ENCODE data around the gene CNOT8. TPM values are rescaled to one million over a fixed set of nuclear protein-coding genes. Genes with fewer than 3 reads are reported as not detected.

The CNOT8 gene
- total and polyA plus RNA-seq, 9 of the 15 experiments (the other 6 are each of a cell fraction or from before 2014, with no cell fraction given), result 15.2 to 68.9 (median 52.1) TPM

- TF ChIP-seq ARID4B (CRISPR knock-in tag; IDR thresholded peaks at IDR 0.05) (peak; percentile 88), RAD21 (CRISPR knock-in tag; conservative IDR thresholded peaks at IDR 0.05 in 1 of 2, IDR thresholded peaks at IDR 0.05 in 1 of 2) (peak in 1 of 2 experiments; percentile 9; a peak in 1 of 4 replicates), MTA1 (IDR thresholded peaks at IDR 0.05; ENCODE audit: borderline replicate concordance) (no peak), POLR2B (IDR thresholded peaks at IDR 0.05; ENCODE audit: low read depth, partially characterized antibody) (peak; percentile 88), NCOA1 (IDR thresholded peaks at IDR 0.05; ENCODE audit: low read depth) (no peak), CREB3L1 (IDR thresholded peaks at IDR 0.05; ENCODE audit: borderline replicate concordance, low read depth) (peak; percentile 82; the same call in 1 of the 2 replicates), GATA2 (CRISPR knock-in tag; IDR thresholded peaks at IDR 0.05) (no peak), ZBTB8A (IDR thresholded peaks at IDR 0.05; ENCODE audit: partially characterized antibody) (no peak), LCOR (CRISPR knock-in tag; IDR thresholded peaks at IDR 0.05) (peak; percentile 82), CC2D1A (IDR thresholded peaks at IDR 0.05) (no peak), ZNF695 (CRISPR knock-in tag; IDR thresholded peaks at IDR 0.05) (0 out of 2 replicates have a peak, but pooled peaks have one; percentile 51), ZNF699 (CRISPR knock-in tag; IDR thresholded peaks at IDR 0.05; ENCODE audit: insufficient replicate concordance) (no peak), CREB5 (CRISPR knock-in tag; IDR thresholded peaks at IDR 0.05) (no peak), ELK3 (CRISPR knock-in tag; IDR thresholded peaks at IDR 0.05) (no peak)
Measured at GRCh38 chr5:154858297-154858971, at the start of gene CNOT8 (continued).
